ENCODE data around the gene ANKRD28.

- TF ChIP-seq MAX (IDR thresholded peaks at IDR 0.05; ENCODE audit: low read depth) (no peak), SIN3A (IDR thresholded peaks at IDR 0.05; ENCODE audit: borderline replicate concordance, low read depth, low read length) (no peak), TEAD4 (IDR thresholded peaks at IDR 0.05; ENCODE audit: borderline replicate concordance, insufficient read depth) (no peak), CHD2 (IDR thresholded peaks at IDR 0.05; ENCODE audit: low read length, partially characterized antibody) (no peak)
- TF ChIP-seq, protein P1, sequence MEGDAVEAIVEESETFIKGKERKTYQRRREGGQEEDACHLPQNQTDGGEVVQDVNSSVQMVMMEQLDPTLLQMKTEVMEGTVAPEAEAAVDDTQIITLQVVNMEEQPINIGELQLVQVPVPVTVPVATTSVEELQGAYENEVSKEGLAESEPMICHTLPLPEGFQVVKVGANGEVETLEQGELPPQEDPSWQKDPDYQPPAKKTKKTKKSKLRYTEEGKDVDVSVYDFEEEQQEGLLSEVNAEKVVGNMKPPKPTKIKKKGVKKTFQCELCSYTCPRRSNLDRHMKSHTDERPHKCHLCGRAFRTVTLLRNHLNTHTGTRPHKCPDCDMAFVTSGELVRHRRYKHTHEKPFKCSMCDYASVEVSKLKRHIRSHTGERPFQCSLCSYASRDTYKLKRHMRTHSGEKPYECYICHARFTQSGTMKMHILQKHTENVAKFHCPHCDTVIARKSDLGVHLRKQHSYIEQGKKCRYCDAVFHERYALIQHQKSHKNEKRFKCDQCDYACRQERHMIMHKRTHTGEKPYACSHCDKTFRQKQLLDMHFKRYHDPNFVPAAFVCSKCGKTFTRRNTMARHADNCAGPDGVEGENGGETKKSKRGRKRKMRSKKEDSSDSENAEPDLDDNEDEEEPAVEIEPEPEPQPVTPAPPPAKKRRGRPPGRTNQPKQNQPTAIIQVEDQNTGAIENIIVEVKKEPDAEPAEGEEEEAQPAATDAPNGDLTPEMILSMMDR (IDR thresholded peaks at IDR 0.05): no peak
These were observed 81.6 kb downstream of the ANKRD28 start for GRCh38 chr3:15716178-15716577.

Data from SK-N-SH (cell line).